ENCODE measurements around the gene DEFB113.

Gene DEFB113

DNA sequence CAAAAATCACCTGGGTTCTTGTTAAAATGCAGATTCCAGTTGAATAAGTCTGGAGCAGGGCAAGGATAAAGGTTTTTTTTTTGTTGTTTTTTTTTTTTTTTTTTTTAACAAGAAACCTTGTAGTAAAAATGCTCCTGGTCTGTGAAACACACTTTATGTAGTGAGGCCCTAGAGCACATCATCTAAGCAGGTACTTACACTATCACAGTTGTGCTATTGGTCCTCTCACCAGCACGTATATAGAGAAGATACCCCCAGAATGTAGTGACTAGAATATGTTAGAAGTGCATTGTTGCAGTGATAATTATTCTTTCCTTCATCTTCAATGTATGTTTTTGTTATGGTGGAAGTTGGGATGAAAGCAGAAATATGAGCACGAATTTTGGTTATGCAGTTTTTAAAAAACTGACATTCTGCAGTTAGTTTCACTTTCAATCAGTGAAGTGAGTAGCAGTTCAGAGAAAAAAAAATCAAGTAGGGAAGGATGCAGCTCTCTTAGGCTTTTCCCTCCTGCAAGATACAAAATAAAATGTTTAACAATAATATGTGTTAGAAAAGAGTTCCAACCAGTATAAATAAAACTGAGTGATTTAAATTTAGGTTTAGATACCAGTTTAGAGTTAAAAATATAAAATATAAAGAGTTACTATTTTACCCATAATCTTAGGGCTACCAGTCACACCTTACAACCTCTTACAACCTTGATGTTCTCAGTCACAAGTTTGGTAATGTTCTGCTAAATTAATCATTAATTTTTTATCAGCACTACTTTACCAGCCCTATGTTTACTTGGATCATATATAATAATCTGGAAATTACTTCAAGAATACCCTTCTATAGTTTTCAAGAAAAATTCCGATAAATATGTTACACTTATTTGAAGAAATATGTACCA is 9.2 kb upstream of the DEFB113 start:
- no peaks in the 10 kb centered on the region for H3K4me1 ChIP-seq (ENCODE audit: control insufficient read depth in 5 of 5, insufficient read depth in 5 of 5, low read length in 5 of 5)
- peak overlapping the region in 1 of 5 donors; percentile 29 for H3K4me3 ChIP-seq (ENCODE audit: low read depth in 1 of 5, low read length in 5 of 5)
- no peaks in the 10 kb centered on the region for H3K36me3 ChIP-seq (ENCODE audit: control insufficient read depth in 5 of 5, insufficient read depth in 5 of 5, low read length in 5 of 5)

DNA sequence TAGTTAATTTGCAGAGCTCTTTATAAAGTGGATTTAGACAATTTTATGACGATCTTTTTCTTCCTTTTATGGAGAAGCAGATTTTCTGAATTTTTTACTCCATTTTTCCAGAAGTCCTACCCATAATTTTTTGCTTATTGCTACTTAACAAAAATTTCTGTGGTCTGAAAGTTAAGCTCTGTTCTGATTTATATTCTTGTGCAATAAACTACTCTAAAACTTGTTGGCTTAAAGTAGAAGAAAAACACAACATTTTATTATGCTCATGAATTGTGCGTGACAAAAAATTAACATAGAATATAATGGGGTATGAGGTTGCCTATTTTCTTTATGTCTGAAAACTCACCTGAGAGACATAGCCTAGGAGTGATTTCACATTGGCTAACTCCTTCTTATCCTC is 2.6 kb downstream of the DEFB113 start:
- Histone ChIP-seq H3K36me3 (ENCODE audit: control insufficient read depth in 5 of 5, insufficient read depth in 5 of 5, low read length in 5 of 5) (no peaks in the 10 kb centered on the region), H3K4me3 (ENCODE audit: low read depth in 1 of 5, low read length in 5 of 5) (no peak overlapping the region), H3K27ac (ENCODE audit: low read depth, low read length) (no peak overlapping the region), H3K9me3 (ENCODE audit: control insufficient read depth in 5 of 5, low read length in 5 of 5) (no peaks in the 10 kb centered on the region), H3K27me3 (ENCODE audit: control insufficient read depth in 5 of 5, insufficient read depth in 4 of 5, low read length in 5 of 5) (no peaks in the 10 kb centered on the region), H3K9ac (ENCODE audit: low read length in 5 of 5) (no peak overlapping the region), H3K4me1 (ENCODE audit: control insufficient read depth in 5 of 5, insufficient read depth in 5 of 5, low read length in 5 of 5) (no peaks in the 10 kb centered on the region)

More for the DNA sequence above, 9.2 kb upstream of the DEFB113 start:
- no peak overlapping the region for H3K9ac ChIP-seq (ENCODE audit: low read length in 5 of 5)
- H3K27ac ChIP-seq (ENCODE audit: low read depth, low read length), result no peak overlapping the region
- H3K9me3 ChIP-seq (ENCODE audit: control insufficient read depth in 5 of 5, low read length in 5 of 5), result no peaks in the 10 kb centered on the region
- H3K27me3 ChIP-seq (ENCODE audit: control insufficient read depth in 5 of 5, insufficient read depth in 4 of 5, low read length in 5 of 5), result no peaks in the 10 kb centered on the region

DNA sequence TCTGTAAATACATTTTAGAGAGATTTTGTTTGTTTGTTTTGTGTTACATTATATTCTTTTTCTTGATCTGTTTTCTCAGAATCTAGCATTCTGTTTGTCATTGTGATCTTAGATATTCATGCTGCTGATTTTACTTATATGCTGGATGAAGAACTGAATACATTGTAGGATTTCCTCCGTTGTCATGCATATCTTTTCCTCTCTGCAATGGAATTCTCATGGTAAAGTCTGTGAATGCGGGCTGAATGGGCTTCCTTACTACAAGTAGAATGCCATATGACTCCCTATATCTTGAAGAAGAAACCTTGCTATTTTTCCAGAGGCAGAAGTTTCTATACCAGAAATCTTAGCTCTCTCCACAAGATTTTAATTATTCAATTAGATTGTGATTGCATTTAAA is 3.1 kb downstream of the DEFB113 start:
- Histone ChIP-seq H3K9ac (ENCODE audit: low read length in 5 of 5) (no peak overlapping the region), H3K9me3 (ENCODE audit: control insufficient read depth in 5 of 5, low read length in 5 of 5) (no peaks in the 10 kb centered on the region), H3K27me3 (ENCODE audit: control insufficient read depth in 5 of 5, insufficient read depth in 4 of 5, low read length in 5 of 5) (no peaks in the 10 kb centered on the region), H3K4me1 (ENCODE audit: control insufficient read depth in 5 of 5, insufficient read depth in 5 of 5, low read length in 5 of 5) (no peaks in the 10 kb centered on the region), H3K27ac (ENCODE audit: low read depth, low read length) (no peak overlapping the region), H3K4me3 (ENCODE audit: low read depth in 1 of 5, low read length in 5 of 5) (no peak overlapping the region), H3K36me3 (ENCODE audit: control insufficient read depth in 5 of 5, insufficient read depth in 5 of 5, low read length in 5 of 5) (no peaks in the 10 kb centered on the region)

DNA sequence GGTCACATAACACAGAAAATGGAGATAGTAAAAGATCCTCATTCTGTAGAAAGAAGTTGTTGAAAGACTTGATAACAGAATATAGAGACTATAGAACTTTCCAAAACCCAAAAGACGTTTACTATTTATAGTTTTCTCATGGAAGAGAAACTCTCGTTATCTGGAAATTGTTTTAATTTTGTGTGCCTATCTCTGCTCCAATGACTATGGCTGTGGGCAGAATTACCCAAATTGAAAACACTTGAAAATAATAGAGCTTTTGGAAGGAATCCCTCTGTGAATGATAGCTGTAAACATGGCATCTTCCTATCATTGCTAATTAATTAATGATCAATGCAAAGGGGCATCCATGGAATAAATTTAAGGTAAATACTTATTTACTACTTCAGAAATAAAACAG is 5.4 kb downstream of the DEFB113 start, which contains the start of gene DEFB114:
Gene DEFB114, minus strand, starts transcription at position 101 of the 400 bp plus-strand sequence. Its CDS starts 59 bp downstream, at position 42.
- Histone ChIP-seq H3K27me3 (ENCODE audit: control insufficient read depth in 5 of 5, insufficient read depth in 4 of 5, low read length in 5 of 5) (no peaks in the 10 kb centered on the region), H3K27ac (ENCODE audit: low read depth, low read length) (no peak within 1 kb of the TSS), H3K9me3 (ENCODE audit: control insufficient read depth in 5 of 5, low read length in 5 of 5) (peaks cover 0 to under 1% (median 0%) of the 10 kb centered on the region in 5 donors), H3K4me1 (ENCODE audit: control insufficient read depth in 5 of 5, insufficient read depth in 5 of 5, low read length in 5 of 5) (no peaks in the 10 kb centered on the region), H3K4me3 (ENCODE audit: low read depth in 1 of 5, low read length in 5 of 5) (no peak within 1 kb of the TSS), H3K36me3 (ENCODE audit: control insufficient read depth in 5 of 5, insufficient read depth in 5 of 5, low read length in 5 of 5) (no peaks in the 10 kb centered on the region), H3K9ac (ENCODE audit: low read length in 5 of 5) (no peak within 1 kb of the TSS)

DNA sequence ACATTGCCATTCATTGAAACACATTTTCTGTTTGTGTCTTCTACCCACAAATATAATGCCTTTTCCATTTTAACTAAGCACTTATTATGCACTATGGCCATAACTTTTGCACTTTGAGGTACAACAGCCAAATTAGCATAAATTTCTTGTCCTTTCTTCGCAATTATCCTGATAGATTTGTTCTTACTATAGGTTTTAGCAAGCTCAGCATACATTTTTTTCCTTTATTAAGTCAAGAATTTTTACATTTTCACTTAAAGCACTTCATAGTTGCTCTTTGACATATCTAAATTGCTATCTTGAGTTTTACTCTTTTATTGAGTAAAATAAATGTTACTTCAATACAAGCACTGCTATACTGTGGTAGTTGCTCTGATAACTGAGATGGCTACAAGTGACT is 11.2 kb downstream of the DEFB113 start:
- H3K9me3 ChIP-seq (ENCODE audit: control insufficient read depth in 5 of 5, low read length in 5 of 5), result peaks cover 0 to 3% (median 0%) of the 10 kb centered on the region in 5 donors
- no peaks in the 10 kb centered on the region for H3K4me1 ChIP-seq (ENCODE audit: control insufficient read depth in 5 of 5, insufficient read depth in 5 of 5, low read length in 5 of 5)
- H3K9ac ChIP-seq (ENCODE audit: low read length in 5 of 5), result no peak overlapping the region
- H3K4me3 ChIP-seq (ENCODE audit: low read depth in 1 of 5, low read length in 5 of 5), result no peak overlapping the region
- H3K36me3 ChIP-seq (ENCODE audit: control insufficient read depth in 5 of 5, insufficient read depth in 5 of 5, low read length in 5 of 5), result no peaks in the 10 kb centered on the region
- no peak overlapping the region for H3K27ac ChIP-seq (ENCODE audit: low read depth, low read length)
- no peaks in the 10 kb centered on the region for H3K27me3 ChIP-seq (ENCODE audit: control insufficient read depth in 5 of 5, insufficient read depth in 4 of 5, low read length in 5 of 5)

DNA sequence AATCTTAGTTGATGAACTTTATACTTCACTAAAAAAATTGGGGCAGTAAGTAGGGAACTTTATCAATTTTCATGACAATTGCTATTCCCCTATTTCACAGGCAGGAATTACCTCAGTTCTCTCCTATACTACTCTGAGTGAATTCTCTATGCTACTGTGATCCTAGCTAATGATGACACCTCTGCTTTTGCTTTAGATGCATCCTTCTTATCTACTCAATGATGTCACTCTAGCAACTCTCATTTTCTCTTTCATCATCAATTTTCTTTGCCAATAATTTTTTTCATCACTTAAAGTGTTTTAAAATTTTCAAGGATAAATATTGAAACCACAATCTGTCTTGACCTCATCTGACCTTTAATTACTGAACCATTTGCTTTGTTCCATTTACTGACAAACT is 13.6 kb downstream of the DEFB113 start:
- no peak overlapping the region for H3K4me3 ChIP-seq (ENCODE audit: low read depth in 1 of 5, low read length in 5 of 5)
- no peaks in the 10 kb centered on the region for H3K27me3 ChIP-seq (ENCODE audit: control insufficient read depth in 5 of 5, insufficient read depth in 4 of 5, low read length in 5 of 5)
- no peaks in the 10 kb centered on the region for H3K36me3 ChIP-seq (ENCODE audit: control insufficient read depth in 5 of 5, insufficient read depth in 5 of 5, low read length in 5 of 5)
- H3K9ac ChIP-seq (ENCODE audit: low read length in 5 of 5), result no peak overlapping the region
- peaks cover 0 to 3% (median 0%) of the 10 kb centered on the region in 5 donors for H3K9me3 ChIP-seq (ENCODE audit: control insufficient read depth in 5 of 5, low read length in 5 of 5)
- no peak overlapping the region for H3K27ac ChIP-seq (ENCODE audit: low read depth, low read length)
- H3K4me1 ChIP-seq (ENCODE audit: control insufficient read depth in 5 of 5, insufficient read depth in 5 of 5, low read length in 5 of 5), result no peaks in the 10 kb centered on the region

DNA sequence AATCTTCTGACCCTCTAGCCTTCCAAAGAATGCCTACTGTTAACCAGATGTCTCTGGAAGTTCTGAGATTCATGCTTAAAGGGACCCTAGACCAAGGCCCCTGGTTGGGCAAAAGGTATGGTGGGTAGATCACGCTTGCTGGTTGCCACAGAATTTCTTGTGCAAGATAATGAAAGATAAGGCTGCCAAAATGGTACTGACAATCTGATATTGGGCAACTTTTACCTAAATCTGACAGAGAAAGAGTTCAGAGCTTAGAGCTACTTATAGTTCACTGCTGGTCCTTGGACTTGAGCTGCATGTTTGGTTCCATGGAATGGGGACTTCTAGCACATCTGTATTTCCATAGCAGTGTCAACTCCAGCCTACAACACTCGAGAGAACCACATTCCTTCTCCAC is 17.5 kb downstream of the DEFB113 start:
- Histone ChIP-seq H3K4me1 (ENCODE audit: control insufficient read depth in 5 of 5, insufficient read depth in 5 of 5, low read length in 5 of 5) (no peaks in the 10 kb centered on the region), H3K36me3 (ENCODE audit: control insufficient read depth in 5 of 5, insufficient read depth in 5 of 5, low read length in 5 of 5) (no peaks in the 10 kb centered on the region), H3K9ac (ENCODE audit: low read length in 5 of 5) (no peak overlapping the region), H3K27ac (ENCODE audit: low read depth, low read length) (no peak overlapping the region), H3K9me3 (ENCODE audit: control insufficient read depth in 5 of 5, low read length in 5 of 5) (no peaks in the 10 kb centered on the region), H3K27me3 (ENCODE audit: control insufficient read depth in 5 of 5, insufficient read depth in 4 of 5, low read length in 5 of 5) (no peaks in the 10 kb centered on the region), H3K4me3 (ENCODE audit: low read depth in 1 of 5, low read length in 5 of 5) (no peak overlapping the region)

DNA sequence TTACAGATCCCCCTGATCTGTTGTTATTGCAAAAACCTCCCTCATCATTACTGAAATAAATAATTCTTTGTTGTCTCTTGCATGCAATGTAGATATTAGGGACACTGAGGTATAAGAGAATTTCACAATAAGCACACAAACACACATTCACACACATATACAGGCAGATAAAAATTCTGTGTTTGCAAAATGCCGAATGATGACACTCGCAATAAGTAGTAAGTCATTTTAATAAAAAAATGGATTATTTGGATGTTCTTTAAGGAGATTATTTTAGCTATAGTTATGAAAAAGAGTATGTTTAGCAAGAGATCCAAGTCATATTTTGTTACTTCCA is 19.0 kb downstream of the DEFB113 start:
- Histone ChIP-seq H3K4me1 (ENCODE audit: control insufficient read depth in 5 of 5, insufficient read depth in 5 of 5, low read length in 5 of 5) (no peaks in the 10 kb centered on the region), H3K36me3 (ENCODE audit: control insufficient read depth in 5 of 5, insufficient read depth in 5 of 5, low read length in 5 of 5) (no peaks in the 10 kb centered on the region), H3K9ac (ENCODE audit: low read length in 5 of 5) (no peak overlapping the region), H3K27me3 (ENCODE audit: control insufficient read depth in 5 of 5, insufficient read depth in 4 of 5, low read length in 5 of 5) (no peaks in the 10 kb centered on the region), H3K27ac (ENCODE audit: low read depth, low read length) (no peak overlapping the region), H3K4me3 (ENCODE audit: low read depth in 1 of 5, low read length in 5 of 5) (no peak overlapping the region), H3K9me3 (ENCODE audit: control insufficient read depth in 5 of 5, low read length in 5 of 5) (no peaks in the 10 kb centered on the region)

DNA sequence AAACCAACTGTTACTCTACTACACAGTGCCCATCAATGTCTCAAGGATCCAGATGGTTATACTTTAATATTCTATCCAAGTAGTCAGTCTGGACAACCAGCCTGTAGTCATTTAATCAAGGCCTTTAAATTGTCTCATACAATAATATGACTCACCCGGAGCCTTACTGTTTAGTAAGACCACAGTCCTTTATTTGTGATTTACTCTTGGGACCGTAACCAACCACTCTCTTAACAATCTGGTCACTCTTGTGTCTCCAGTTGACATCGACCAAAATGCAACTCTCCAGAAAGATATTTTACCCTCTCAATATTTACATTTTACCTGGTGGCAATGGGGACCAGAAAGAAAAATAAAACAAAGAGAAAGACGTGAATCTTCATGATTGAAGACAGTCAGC is 20.4 kb downstream of the DEFB113 start:
- Histone ChIP-seq H3K27ac (ENCODE audit: low read depth, low read length) (no peak overlapping the region), H3K4me3 (ENCODE audit: low read depth in 1 of 5, low read length in 5 of 5) (no peak overlapping the region), H3K27me3 (ENCODE audit: control insufficient read depth in 5 of 5, insufficient read depth in 4 of 5, low read length in 5 of 5) (no peaks in the 10 kb centered on the region), H3K36me3 (ENCODE audit: control insufficient read depth in 5 of 5, insufficient read depth in 5 of 5, low read length in 5 of 5) (no peaks in the 10 kb centered on the region), H3K4me1 (ENCODE audit: control insufficient read depth in 5 of 5, insufficient read depth in 5 of 5, low read length in 5 of 5) (no peaks in the 10 kb centered on the region), H3K9me3 (ENCODE audit: control insufficient read depth in 5 of 5, low read length in 5 of 5) (peaks cover 0 to 3% (median 0%) of the 10 kb centered on the region in 5 donors), H3K9ac (ENCODE audit: low read length in 5 of 5) (no peak overlapping the region)

DNA sequence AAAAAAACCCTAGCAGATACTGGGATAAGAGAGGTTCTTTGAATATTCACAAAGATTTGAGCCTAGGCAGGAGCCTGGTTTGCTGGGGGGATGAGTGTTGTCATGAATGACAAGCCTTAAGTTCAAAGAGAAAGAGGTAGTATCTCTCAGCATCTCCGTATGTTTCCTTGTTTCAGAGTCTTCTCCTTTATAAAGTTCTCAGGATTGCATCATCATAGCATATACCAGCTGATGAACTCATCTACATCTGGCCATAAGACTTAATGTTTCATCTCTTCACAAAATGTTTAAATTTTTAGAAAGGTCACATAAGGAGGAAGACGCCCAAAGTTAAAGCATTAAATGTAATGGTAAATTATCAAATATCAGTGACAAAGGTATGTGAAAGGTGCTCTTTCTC is 22.6 kb downstream of the DEFB113 start:
- H3K4me3 ChIP-seq (ENCODE audit: low read depth in 1 of 5, low read length in 5 of 5), result no peak overlapping the region
- peaks cover 0 to 3% (median 0%) of the 10 kb centered on the region in 5 donors for H3K9me3 ChIP-seq (ENCODE audit: control insufficient read depth in 5 of 5, low read length in 5 of 5)
- H3K36me3 ChIP-seq (ENCODE audit: control insufficient read depth in 5 of 5, insufficient read depth in 5 of 5, low read length in 5 of 5), result no peaks in the 10 kb centered on the region
- no peaks in the 10 kb centered on the region for H3K4me1 ChIP-seq (ENCODE audit: control insufficient read depth in 5 of 5, insufficient read depth in 5 of 5, low read length in 5 of 5)
- H3K27ac ChIP-seq (ENCODE audit: low read depth, low read length), result no peak overlapping the region
- no peaks in the 10 kb centered on the region for H3K27me3 ChIP-seq (ENCODE audit: control insufficient read depth in 5 of 5, insufficient read depth in 4 of 5, low read length in 5 of 5)
- no peak overlapping the region for H3K9ac ChIP-seq (ENCODE audit: low read length in 5 of 5)
